Activated CD4-positive, alpha-beta memory T cell treated with anti-CD3 and anti-CD28 coated beads for 36 hours (primary cell): ENCODE data around the gene ARRB1. TPM values are rescaled to one million over a fixed set of nuclear protein-coding genes. Genes with fewer than 3 reads are reported as not detected.
"Not testable (repeated sequence)": the region's sequence is repeated elsewhere in the genome, so short reads cannot be mapped to it uniquely, and the experiment has no call there.

Experiments
- CTCF ChIA-PET: fragments of 350-600 bp; sonication (Branson Sonifier 250); formaldehyde crosslinking; loops from one replicate; lab custom pipeline; 2021; ENCODE audit warnings: antibody characterized with exemption, inconsistent platforms; lab: Charles Lee
- POLR2A ChIA-PET: fragments of 350-600 bp; sonication (Branson Sonifier 250); formaldehyde crosslinking; loops from one replicate; lab custom pipeline; 2021; ENCODE audit warnings: antibody characterized with exemption; lab: Charles Lee
- DNase-seq: peaks from one replicate; pipeline ENCODE4 v3.0.0-alpha.2; 2020
- H3K27ac Mint-ChIP-seq: one replicate; pipeline ENCODE4 v1.8.0; 2021; ENCODE audit warnings: mixed read lengths
- H3K27me3 Mint-ChIP-seq: one replicate; pipeline ENCODE4 v1.8.0; 2021; ENCODE audit warnings: mixed read lengths
- H3K36me3 Mint-ChIP-seq: one replicate; pipeline ENCODE4 v1.8.0; 2021; ENCODE audit warnings: mixed read lengths
- H3K4me1 Mint-ChIP-seq: one replicate; pipeline ENCODE4 v1.8.0; 2021; ENCODE audit warnings: low read depth, mixed read lengths
- H3K4me3 Mint-ChIP-seq: one replicate; pipeline ENCODE4 v1.8.0; 2021; ENCODE audit warnings: mild to moderate bottlenecking, mixed read lengths
- H3K9me3 Mint-ChIP-seq: one replicate; pipeline ENCODE4 v1.8.0; 2021; ENCODE audit warnings: mixed read lengths
- intact Hi-C: fragments of 100-400 bp; cut with micrococcal nuclease; formaldehyde crosslinking; loops from one replicate; pipeline ENCODE4 v1.15.1; 2023
- total RNA-seq, 2 experiments: library from RNA; stranded (reverse); gene quantifications; one replicate each; pipeline ENCODE4 v1.2.3, GENCODE V29; 2021

ARRB1 gene
- total RNA-seq, 2 experiments from 2014 or later = 16.3 to 18.8 TPM

GRCh38 chr11:75315439-75315805 is 36.0 kb downstream of the ARRB1 start:
- no peak overlapping the region for H3K27ac Mint-ChIP-seq
- no peaks in the 10 kb centered on the region for H3K9me3 Mint-ChIP-seq
- intact Hi-C loops = no loop called here
- POLR2A ChIA-PET = no interaction called here
- H3K4me3 Mint-ChIP-seq = no peak overlapping the region
- H3K36me3 Mint-ChIP-seq = no peaks in the 10 kb centered on the region
- no peaks in the 10 kb centered on the region for H3K27me3 Mint-ChIP-seq
- no peak for DNase-seq
- H3K4me1 Mint-ChIP-seq = peaks cover 6% of the 10 kb centered on the region
- CTCF ChIA-PET = interaction anchor here (2.5 kb wide), 1 partner anchor 69 kb away, joined by 8 read pairs; no protein-coding TSS in a partner anchor

GRCh38 chr11:75314771-75315438 is 36.6 kb downstream of the ARRB1 start:
- DNase-seq = no peak
- POLR2A ChIA-PET = no interaction called here
- CTCF ChIA-PET = interaction anchor here (0.5 to 2.5 kb wide), 3 partner anchors 35 to 534 kb away, joined by 4 to 8 read pairs (median 5); no protein-coding TSS in a partner anchor
- Mint-ChIP-seq H3K4me3 (no peak overlapping the region), H3K9me3 (no peaks in the 10 kb centered on the region), H3K4me1 (peaks cover 6% of the 10 kb centered on the region), H3K36me3 (no peaks in the 10 kb centered on the region), H3K27ac (no peak overlapping the region), H3K27me3 (no peaks in the 10 kb centered on the region)
- intact Hi-C loops = no loop called here

GRCh38 chr11:75313513-75314272 is 37.8 kb downstream of the ARRB1 start:
- ChIA-PET CTCF (interaction anchor here (1.8 to 2.5 kb wide), 2 partner anchors 34 to 71 kb away, joined by 5 to 8 read pairs; no protein-coding TSS in a partner anchor), POLR2A (no interaction called here)
- Mint-ChIP-seq H3K27me3 (no peaks in the 10 kb centered on the region), H3K36me3 (no peaks in the 10 kb centered on the region), H3K27ac (no peak overlapping the region), H3K4me1 (peaks cover 6% of the 10 kb centered on the region), H3K9me3 (no peaks in the 10 kb centered on the region), H3K4me3 (no peak overlapping the region)
- DNase-seq = no peak
- intact Hi-C loops = no loop called here

GRCh38 chr11:75312346-75312745 is 39.1 kb downstream of the ARRB1 start:
- POLR2A ChIA-PET = no interaction called here
- intact Hi-C loops = no loop called here
- Mint-ChIP-seq H3K36me3 (no peaks in the 10 kb centered on the region), H3K27me3 (no peaks in the 10 kb centered on the region), H3K9me3 (no peaks in the 10 kb centered on the region), H3K4me3 (no peak overlapping the region), H3K27ac (no peak overlapping the region), H3K4me1 (peaks cover 5% of the 10 kb centered on the region)
- DNase-seq = no peak
- CTCF ChIA-PET = no interaction called here

- H3K27ac Mint-ChIP-seq = no peak overlapping the region
- no peak for DNase-seq
- POLR2A ChIA-PET = no interaction called here
- H3K9me3 Mint-ChIP-seq = no peaks in the 10 kb centered on the region
- H3K36me3 Mint-ChIP-seq = no peaks in the 10 kb centered on the region
- no peaks in the 10 kb centered on the region for H3K27me3 Mint-ChIP-seq
- intact Hi-C loops = no loop called here
- CTCF ChIA-PET = no interaction called here
- no peak overlapping the region for H3K4me3 Mint-ChIP-seq
- H3K4me1 Mint-ChIP-seq = peaks cover 3% of the 10 kb centered on the region
Observed at GRCh38 chr11:75311858-75312288, 39.6 kb downstream of the ARRB1 start.

- Mint-ChIP-seq H3K9me3 (no peaks in the 10 kb centered on the region), H3K4me3 (no peak overlapping the region), H3K27ac (no peak overlapping the region), H3K4me1 (no peaks in the 10 kb centered on the region), H3K36me3 (no peaks in the 10 kb centered on the region), H3K27me3 (no peaks in the 10 kb centered on the region)
- ChIA-PET POLR2A (no interaction called here), CTCF (no interaction called here)
- DNase-seq = no peak
- intact Hi-C loops = no loop called here
Observed at GRCh38 chr11:75308986-75309385, 42.5 kb downstream of the ARRB1 start.

- Mint-ChIP-seq H3K4me1 (peaks cover 3% of the 10 kb centered on the region), H3K27me3 (no peaks in the 10 kb centered on the region), H3K9me3 (no peaks in the 10 kb centered on the region), H3K4me3 (no peak overlapping the region), H3K36me3 (no peaks in the 10 kb centered on the region), H3K27ac (no peak overlapping the region)
- no peak for DNase-seq
- CTCF ChIA-PET = no interaction called here
- intact Hi-C loops = no loop called here
- POLR2A ChIA-PET = interaction anchor here (0.6 kb wide), 1 partner anchor 73 kb away, joined by 3 read pairs; no protein-coding TSS in a partner anchor
Observed at GRCh38 chr11:75308116-75308515, 43.3 kb downstream of the ARRB1 start.

GRCh38 chr11:75307058-75307457 is 44.4 kb downstream of the ARRB1 start:
- H3K27ac Mint-ChIP-seq = no peak overlapping the region

GRCh38 chr11:75306529-75306928 is 44.9 kb downstream of the ARRB1 start:
- Mint-ChIP-seq H3K4me3 (no peak overlapping the region), H3K27ac (no peak overlapping the region), H3K27me3 (no peaks in the 10 kb centered on the region), H3K36me3 (no peaks in the 10 kb centered on the region), H3K9me3 (no peaks in the 10 kb centered on the region), H3K4me1 (peaks cover 4% of the 10 kb centered on the region)
- intact Hi-C loops = no loop called here
- CTCF ChIA-PET = interaction anchor here (1.6 kb wide), 1 partner anchor 27 kb away, joined by 6 read pairs; no protein-coding TSS in a partner anchor
- no peak for DNase-seq
- POLR2A ChIA-PET = no interaction called here

More at GRCh38 chr11:75307058-75307457, 44.4 kb downstream of the ARRB1 start:
- no peak for DNase-seq
- Mint-ChIP-seq H3K27me3 (no peaks in the 10 kb centered on the region), H3K4me3 (no peak overlapping the region), H3K4me1 (peaks cover 4% of the 10 kb centered on the region), H3K9me3 (no peaks in the 10 kb centered on the region), H3K36me3 (no peaks in the 10 kb centered on the region)
- POLR2A ChIA-PET = no interaction called here
- CTCF ChIA-PET = no interaction called here
- intact Hi-C loops = no loop called here

GRCh38 chr11:75305993-75306392 is 45.5 kb downstream of the ARRB1 start:
- ChIA-PET POLR2A (no interaction called here), CTCF (interaction anchor here (1.6 kb wide), 1 partner anchor 26 kb away, joined by 6 read pairs; no protein-coding TSS in a partner anchor)

GRCh38 chr11:75305452-75305851 is 46.0 kb downstream of the ARRB1 start:
- Mint-ChIP-seq H3K27ac (no peak overlapping the region), H3K4me3 (no peak overlapping the region), H3K4me1 (peaks cover 4% of the 10 kb centered on the region), H3K27me3 (no peaks in the 10 kb centered on the region), H3K36me3 (no peaks in the 10 kb centered on the region), H3K9me3 (no peaks in the 10 kb centered on the region)
- intact Hi-C loops = no loop called here
- CTCF ChIA-PET = interaction anchor here (1.6 kb wide), 1 partner anchor 26 kb away, joined by 6 read pairs; no protein-coding TSS in a partner anchor
- no peak for DNase-seq
- POLR2A ChIA-PET = no interaction called here

More at GRCh38 chr11:75305993-75306392, 45.5 kb downstream of the ARRB1 start:
- intact Hi-C loops = no loop called here
- Mint-ChIP-seq H3K9me3 (no peaks in the 10 kb centered on the region), H3K36me3 (no peaks in the 10 kb centered on the region), H3K4me3 (no peak overlapping the region), H3K27me3 (no peaks in the 10 kb centered on the region), H3K4me1 (peaks cover 4% of the 10 kb centered on the region), H3K27ac (no peak overlapping the region)
- no peak for DNase-seq

GRCh38 chr11:75304941-75305340 is 46.5 kb downstream of the ARRB1 start:
- intact Hi-C loops, H3K9me3 Mint-ChIP-seq, POLR2A ChIA-PET, H3K36me3 Mint-ChIP-seq, H3K27me3 Mint-ChIP-seq, H3K27ac Mint-ChIP-seq, H3K4me3 Mint-ChIP-seq, H3K4me1 Mint-ChIP-seq, DNase-seq: not testable (repeated sequence)
- CTCF ChIA-PET = interaction anchor here (1.6 kb wide), 1 partner anchor 25 kb away, joined by 6 read pairs; no protein-coding TSS in a partner anchor
